Mucosa of rectum (tissue), 2 donors: ENCODE results near the gene CEP104.

ENCODE experiments used
- H3K27ac ChIP-seq, 2 donors: one replicate each; pipeline ENCODE4 v1.7.0; 2013; ENCODE audit warnings: inconsistent platforms in 2 of 2, low read depth in 2 of 2, low read length in 2 of 2
- H3K27me3 ChIP-seq, 2 donors: one replicate each; pipeline ENCODE4 v1.7.0; 2013; ENCODE audit warnings: low read length in 2 of 2; ENCODE audit not compliant: control insufficient read depth in 2 of 2, insufficient read depth in 2 of 2
- H3K36me3 ChIP-seq, 2 donors: one replicate each; pipeline ENCODE4 v1.7.0; 2013; ENCODE audit warnings: low read length in 2 of 2; ENCODE audit not compliant: control insufficient read depth in 2 of 2, insufficient read depth in 2 of 2
- H3K4me1 ChIP-seq, 2 donors: one replicate each; pipeline ENCODE4 v1.7.0; 2013; ENCODE audit warnings: low read length in 2 of 2, mild to moderate bottlenecking in 1 of 2; ENCODE audit not compliant: control insufficient read depth in 2 of 2, insufficient read depth in 2 of 2
- H3K4me3 ChIP-seq, 2 donors: one replicate each; pipeline ENCODE4 v1.7.0; 2013; ENCODE audit warnings: low read length in 2 of 2
- H3K9ac ChIP-seq, 2 donors: one replicate each; pipeline ENCODE4 v1.7.0; 2013; ENCODE audit warnings: low read length in 2 of 2, low read depth in 1 of 2, mild to moderate bottlenecking in 1 of 2
- H3K9me3 ChIP-seq, 2 donors: one replicate each; pipeline ENCODE4 v1.7.0; 2013; ENCODE audit warnings: low read length in 2 of 2; ENCODE audit not compliant: control insufficient read depth in 2 of 2
- donor health status: healthy.
- donor health status: Normal muscosa, but diverticular disease.

Gene CEP104

GRCh38 chr1:3883194-3883925 is 26.3 kb upstream of the CEP104 start:
- Histone ChIP-seq H3K4me1 (no peaks in the 10 kb centered on the region), H3K9ac (no peak overlapping the region), H3K9me3 (peaks cover 3 to 4% of the 10 kb centered on the region in 2 donors), H3K36me3 (peaks cover 29 to 49% of the 10 kb centered on the region in 2 donors), H3K4me3 (no peak overlapping the region), H3K27me3 (no peaks in the 10 kb centered on the region), H3K27ac (no peak overlapping the region)

- Histone ChIP-seq H3K4me3 (no peak overlapping the region), H3K9me3 (peaks cover 3 to 4% of the 10 kb centered on the region in 2 donors), H3K9ac (no peak overlapping the region), H3K27me3 (no peaks in the 10 kb centered on the region), H3K27ac (no peak overlapping the region), H3K4me1 (no peaks in the 10 kb centered on the region), H3K36me3 (peaks cover 23 to 36% of the 10 kb centered on the region in 2 donors)
Observed at GRCh38 chr1:3881193-3881480, 24.1 kb upstream of the CEP104 start.

- H3K36me3 ChIP-seq = peaks cover 23 to 32% of the 10 kb centered on the region in 2 donors
- peaks cover 3 to 4% of the 10 kb centered on the region in 2 donors for H3K9me3 ChIP-seq
- H3K4me1 ChIP-seq = no peaks in the 10 kb centered on the region
- H3K27ac ChIP-seq = no peak overlapping the region
- no peak overlapping the region for H3K4me3 ChIP-seq
- H3K9ac ChIP-seq = no peak overlapping the region
- no peaks in the 10 kb centered on the region for H3K27me3 ChIP-seq
Observed at GRCh38 chr1:3880429-3881192, 23.6 kb upstream of the CEP104 start.

GRCh38 chr1:3879787-3880428 is 22.9 kb upstream of the CEP104 start:
- Histone ChIP-seq H3K27ac (no peak overlapping the region), H3K9ac (no peak overlapping the region), H3K9me3 (peaks cover 3 to 4% of the 10 kb centered on the region in 2 donors), H3K4me1 (no peaks in the 10 kb centered on the region), H3K4me3 (no peak overlapping the region), H3K36me3 (peaks cover 27 to 35% of the 10 kb centered on the region in 2 donors), H3K27me3 (no peaks in the 10 kb centered on the region)

GRCh38 chr1:3879099-3879498 is 22.1 kb upstream of the CEP104 start:
- no peak overlapping the region for H3K27ac ChIP-seq
- H3K9ac ChIP-seq = no peak overlapping the region
- no peaks in the 10 kb centered on the region for H3K4me1 ChIP-seq
- H3K4me3 ChIP-seq = no peak overlapping the region
- H3K36me3 ChIP-seq = peaks cover 28 to 37% of the 10 kb centered on the region in 2 donors
- no peaks in the 10 kb centered on the region for H3K27me3 ChIP-seq
- peaks cover 3 to 4% of the 10 kb centered on the region in 2 donors for H3K9me3 ChIP-seq

- peaks cover 28 to 42% of the 10 kb centered on the region in 2 donors for H3K36me3 ChIP-seq
- H3K27ac ChIP-seq = no peak overlapping the region
- H3K9me3 ChIP-seq = peaks cover 3 to 4% of the 10 kb centered on the region in 2 donors
- no peak overlapping the region for H3K9ac ChIP-seq
- H3K27me3 ChIP-seq = no peaks in the 10 kb centered on the region
- H3K4me3 ChIP-seq = no peak overlapping the region
- no peaks in the 10 kb centered on the region for H3K4me1 ChIP-seq
Observed at GRCh38 chr1:3876716-3877115, 19.7 kb upstream of the CEP104 start.

- H3K4me1 ChIP-seq = no peaks in the 10 kb centered on the region
- H3K36me3 ChIP-seq = peaks cover 27 to 44% of the 10 kb centered on the region in 2 donors
- no peak overlapping the region for H3K27ac ChIP-seq
- H3K9me3 ChIP-seq = peaks cover 3 to 4% of the 10 kb centered on the region in 2 donors
- H3K27me3 ChIP-seq = no peaks in the 10 kb centered on the region
- H3K4me3 ChIP-seq = no peak overlapping the region
- no peak overlapping the region for H3K9ac ChIP-seq
Observed at GRCh38 chr1:3874736-3875135, 17.7 kb upstream of the CEP104 start.

- Histone ChIP-seq H3K36me3 (peaks cover 28 to 44% of the 10 kb centered on the region in 2 donors), H3K4me3 (no peak overlapping the region), H3K9ac (no peak overlapping the region), H3K4me1 (no peaks in the 10 kb centered on the region), H3K9me3 (no peaks in the 10 kb centered on the region), H3K27me3 (no peaks in the 10 kb centered on the region), H3K27ac (no peak overlapping the region)
Observed at GRCh38 chr1:3872546-3872945, 15.5 kb upstream of the CEP104 start.

- Histone ChIP-seq H3K4me1 (no peaks in the 10 kb centered on the region), H3K9me3 (no peaks in the 10 kb centered on the region), H3K27me3 (no peaks in the 10 kb centered on the region), H3K27ac (no peak overlapping the region), H3K4me3 (no peak overlapping the region), H3K36me3 (peaks cover 30 to 51% of the 10 kb centered on the region in 2 donors), H3K9ac (no peak overlapping the region)
Observed at GRCh38 chr1:3871451-3871805, 14.4 kb upstream of the CEP104 start.

- Histone ChIP-seq H3K36me3 (peaks cover 21 to 45% of the 10 kb centered on the region in 2 donors), H3K9me3 (no peaks in the 10 kb centered on the region), H3K4me1 (no peaks in the 10 kb centered on the region), H3K9ac (no peak overlapping the region), H3K27me3 (no peaks in the 10 kb centered on the region), H3K27ac (no peak overlapping the region), H3K4me3 (no peak overlapping the region)
Observed at GRCh38 chr1:3869751-3870301, 12.8 kb upstream of the CEP104 start.
